ENCODE measurements around the gene OPCML.

DNA sequence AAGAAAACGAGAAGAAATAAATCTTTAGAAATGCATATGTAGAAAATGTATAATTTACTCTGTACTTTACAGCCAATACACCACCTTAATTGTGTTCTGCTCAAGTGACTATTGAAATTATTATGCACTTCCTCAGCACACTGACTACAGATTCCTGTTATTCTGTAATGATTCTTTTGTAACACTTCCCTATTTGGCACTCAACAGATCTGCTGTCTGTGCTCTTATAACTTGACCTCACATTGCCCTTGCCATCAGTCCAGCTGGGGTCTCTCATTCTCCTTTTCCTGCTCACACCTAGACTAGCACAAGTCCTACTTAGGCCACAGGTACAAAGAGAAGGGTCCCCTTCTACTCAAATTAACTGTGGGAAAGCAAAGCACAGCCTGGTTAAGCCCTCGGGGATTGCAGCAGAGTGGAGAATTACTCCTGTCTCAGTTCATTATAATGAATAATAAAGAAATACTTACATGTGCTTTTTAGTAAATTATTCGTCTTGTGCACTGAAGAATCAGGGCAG lies 860.4 kb downstream of the OPCML start:
- TF ChIP-seq, protein P1, sequence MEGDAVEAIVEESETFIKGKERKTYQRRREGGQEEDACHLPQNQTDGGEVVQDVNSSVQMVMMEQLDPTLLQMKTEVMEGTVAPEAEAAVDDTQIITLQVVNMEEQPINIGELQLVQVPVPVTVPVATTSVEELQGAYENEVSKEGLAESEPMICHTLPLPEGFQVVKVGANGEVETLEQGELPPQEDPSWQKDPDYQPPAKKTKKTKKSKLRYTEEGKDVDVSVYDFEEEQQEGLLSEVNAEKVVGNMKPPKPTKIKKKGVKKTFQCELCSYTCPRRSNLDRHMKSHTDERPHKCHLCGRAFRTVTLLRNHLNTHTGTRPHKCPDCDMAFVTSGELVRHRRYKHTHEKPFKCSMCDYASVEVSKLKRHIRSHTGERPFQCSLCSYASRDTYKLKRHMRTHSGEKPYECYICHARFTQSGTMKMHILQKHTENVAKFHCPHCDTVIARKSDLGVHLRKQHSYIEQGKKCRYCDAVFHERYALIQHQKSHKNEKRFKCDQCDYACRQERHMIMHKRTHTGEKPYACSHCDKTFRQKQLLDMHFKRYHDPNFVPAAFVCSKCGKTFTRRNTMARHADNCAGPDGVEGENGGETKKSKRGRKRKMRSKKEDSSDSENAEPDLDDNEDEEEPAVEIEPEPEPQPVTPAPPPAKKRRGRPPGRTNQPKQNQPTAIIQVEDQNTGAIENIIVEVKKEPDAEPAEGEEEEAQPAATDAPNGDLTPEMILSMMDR (IDR thresholded peaks at IDR 0.05), result no peak
- no peak for TF ChIP-seq TCF7L2 (IDR thresholded peaks at IDR 0.05; ENCODE audit: low read depth, low read length)
